GM13977 (cell line): ENCODE data around the gene IL2RA.

ENCODE experiments used
- DNase-seq: peaks from one replicate; pipeline ENCODE4 v3.0.0; 2012; ENCODE audit warnings: low spot score
- in situ Hi-C: fragments of 300-500 bp; cut with MboI; formaldehyde crosslinking; loops from one replicate; pipeline ENCODE4 v1.12.0; 2022; ENCODE audit warnings: low sequenced_read_pairs, low pct_unique_long_range_greater_than_20kb, mixed read lengths, inconsistent platforms; ENCODE audit not compliant: unreplicated experiment
- TF ChIP-seq, protein P1 (sequence below): IDR thresholded peaks from 2 replicates; pipeline ENCODE4 v1.5.1; 2012; ENCODE audit warnings: mild to moderate bottlenecking, control low read depth; ENCODE audit not compliant: insufficient read depth; ENCODE audit errors: extremely low read depth, missing control alignments

IL2RA gene

DNA sequence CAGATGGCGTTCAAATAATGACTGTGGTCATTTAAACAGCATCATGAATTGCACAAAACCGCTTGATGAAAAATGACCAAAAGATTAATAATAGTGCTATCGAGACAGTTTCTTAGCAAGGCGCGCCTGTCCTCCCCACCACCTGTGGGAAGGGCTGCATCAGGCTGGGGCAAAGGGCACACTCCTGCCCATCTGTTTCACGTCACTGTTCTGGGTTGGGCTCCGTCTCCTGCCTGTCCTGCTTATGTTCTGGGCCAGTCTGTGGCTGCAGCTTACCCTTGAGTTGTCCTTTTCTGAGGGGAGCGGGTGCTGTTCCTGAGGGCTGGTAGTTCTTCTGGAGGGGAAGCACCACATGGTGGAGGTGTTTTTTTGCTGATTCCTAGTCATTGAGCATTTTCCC lies 40.0 kb upstream of the IL2RA start:
- TF ChIP-seq, protein P1, sequence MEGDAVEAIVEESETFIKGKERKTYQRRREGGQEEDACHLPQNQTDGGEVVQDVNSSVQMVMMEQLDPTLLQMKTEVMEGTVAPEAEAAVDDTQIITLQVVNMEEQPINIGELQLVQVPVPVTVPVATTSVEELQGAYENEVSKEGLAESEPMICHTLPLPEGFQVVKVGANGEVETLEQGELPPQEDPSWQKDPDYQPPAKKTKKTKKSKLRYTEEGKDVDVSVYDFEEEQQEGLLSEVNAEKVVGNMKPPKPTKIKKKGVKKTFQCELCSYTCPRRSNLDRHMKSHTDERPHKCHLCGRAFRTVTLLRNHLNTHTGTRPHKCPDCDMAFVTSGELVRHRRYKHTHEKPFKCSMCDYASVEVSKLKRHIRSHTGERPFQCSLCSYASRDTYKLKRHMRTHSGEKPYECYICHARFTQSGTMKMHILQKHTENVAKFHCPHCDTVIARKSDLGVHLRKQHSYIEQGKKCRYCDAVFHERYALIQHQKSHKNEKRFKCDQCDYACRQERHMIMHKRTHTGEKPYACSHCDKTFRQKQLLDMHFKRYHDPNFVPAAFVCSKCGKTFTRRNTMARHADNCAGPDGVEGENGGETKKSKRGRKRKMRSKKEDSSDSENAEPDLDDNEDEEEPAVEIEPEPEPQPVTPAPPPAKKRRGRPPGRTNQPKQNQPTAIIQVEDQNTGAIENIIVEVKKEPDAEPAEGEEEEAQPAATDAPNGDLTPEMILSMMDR = no peak
- DNase-seq = no peak
- in situ Hi-C loops = loop anchor here (10.0 kb wide), 2 partner anchors 53 to 293 kb away; no protein-coding TSS in a partner anchor

DNA sequence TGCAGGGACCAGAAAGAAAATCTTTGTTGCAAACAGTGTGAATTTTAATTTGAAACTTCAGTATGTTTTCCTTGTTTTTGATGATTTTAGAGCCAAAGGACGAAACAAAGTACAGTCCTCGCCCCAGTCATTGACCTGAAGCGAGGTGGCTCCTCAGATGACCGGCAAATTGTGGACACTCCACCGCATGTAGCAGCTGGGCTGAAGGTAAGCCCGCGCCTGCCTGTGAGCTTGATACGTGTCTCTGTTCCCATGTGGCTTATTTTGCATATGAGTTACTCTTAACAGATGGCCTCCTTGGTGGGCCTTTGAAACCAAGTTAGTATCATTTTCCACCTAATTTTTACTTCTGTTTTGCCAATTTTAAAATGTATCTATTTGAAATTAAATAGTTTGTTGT lies 39.0 kb upstream of the IL2RA start:
- no peak for DNase-seq
- TF ChIP-seq, protein P1 = no peak
- in situ Hi-C loops = loop anchor here (10.0 kb wide), 2 partner anchors 54 to 294 kb away; no protein-coding TSS in a partner anchor

DNA sequence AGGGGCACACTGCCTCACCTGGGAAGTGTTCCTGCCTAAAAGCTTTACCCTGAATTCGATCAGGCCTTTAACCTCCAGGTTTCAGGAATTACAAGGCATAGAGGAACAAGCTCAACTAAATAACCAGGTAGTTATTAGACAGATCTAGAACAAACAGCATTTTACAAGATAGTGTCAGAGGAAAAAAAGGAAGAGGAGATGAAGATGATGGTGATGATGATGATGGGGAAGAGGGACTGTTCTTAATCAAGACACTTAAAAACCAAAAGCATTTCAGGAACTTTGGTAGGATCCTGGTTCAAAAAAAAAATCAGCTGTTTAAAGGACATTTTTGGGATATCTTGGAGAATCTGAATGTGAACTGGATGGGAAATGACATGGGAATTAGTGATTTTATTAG lies 38.2 kb upstream of the IL2RA start:
- in situ Hi-C loops = loop anchor here (10.0 kb wide), 2 partner anchors 54 to 294 kb away; no protein-coding TSS in a partner anchor
- no peak for DNase-seq
- TF ChIP-seq, protein P1 = no peak

DNA sequence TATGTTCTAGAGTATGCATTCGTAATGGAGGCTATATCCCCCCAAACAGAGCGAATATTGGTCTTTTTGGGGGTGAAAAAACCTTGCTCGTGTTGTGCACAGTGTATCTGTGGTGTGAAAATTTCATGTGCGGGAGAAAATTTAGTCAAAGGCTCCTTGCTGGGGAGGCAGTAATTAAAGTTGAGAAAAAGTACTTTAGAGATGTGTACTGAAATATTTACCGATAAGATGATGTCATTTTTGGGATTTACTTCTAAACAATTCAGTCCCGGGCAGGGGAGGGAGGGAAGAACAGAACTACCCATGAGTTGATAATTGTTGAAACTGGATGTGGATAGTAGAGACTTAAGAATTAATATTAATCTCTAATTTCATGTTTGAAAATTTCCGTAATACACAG lies 36.0 kb upstream of the IL2RA start:
- in situ Hi-C loops = no loop called here
- TF ChIP-seq, protein P1 = no peak
- DNase-seq = no peak

DNA sequence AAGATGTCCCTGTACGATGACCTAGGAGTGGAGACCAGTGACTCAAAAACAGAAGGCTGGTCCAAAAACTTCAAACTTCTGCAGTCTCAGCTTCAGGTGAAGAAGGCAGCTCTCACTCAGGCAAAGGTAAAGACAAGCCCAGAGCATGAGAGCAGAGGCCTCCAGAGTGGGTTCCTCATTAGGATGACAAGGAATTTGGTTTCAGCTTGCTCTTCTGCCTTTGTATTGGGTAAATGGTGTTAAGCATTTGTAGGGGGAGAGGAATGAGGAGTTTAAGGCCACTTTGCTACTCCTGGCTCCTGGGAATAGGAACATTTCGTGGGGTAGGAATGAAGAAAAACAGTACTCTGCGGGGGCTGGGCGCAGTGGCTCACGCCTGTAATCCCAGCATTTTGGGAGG lies 34.9 kb upstream of the IL2RA start:
- in situ Hi-C loops = no loop called here
- DNase-seq = no peak

DNA sequence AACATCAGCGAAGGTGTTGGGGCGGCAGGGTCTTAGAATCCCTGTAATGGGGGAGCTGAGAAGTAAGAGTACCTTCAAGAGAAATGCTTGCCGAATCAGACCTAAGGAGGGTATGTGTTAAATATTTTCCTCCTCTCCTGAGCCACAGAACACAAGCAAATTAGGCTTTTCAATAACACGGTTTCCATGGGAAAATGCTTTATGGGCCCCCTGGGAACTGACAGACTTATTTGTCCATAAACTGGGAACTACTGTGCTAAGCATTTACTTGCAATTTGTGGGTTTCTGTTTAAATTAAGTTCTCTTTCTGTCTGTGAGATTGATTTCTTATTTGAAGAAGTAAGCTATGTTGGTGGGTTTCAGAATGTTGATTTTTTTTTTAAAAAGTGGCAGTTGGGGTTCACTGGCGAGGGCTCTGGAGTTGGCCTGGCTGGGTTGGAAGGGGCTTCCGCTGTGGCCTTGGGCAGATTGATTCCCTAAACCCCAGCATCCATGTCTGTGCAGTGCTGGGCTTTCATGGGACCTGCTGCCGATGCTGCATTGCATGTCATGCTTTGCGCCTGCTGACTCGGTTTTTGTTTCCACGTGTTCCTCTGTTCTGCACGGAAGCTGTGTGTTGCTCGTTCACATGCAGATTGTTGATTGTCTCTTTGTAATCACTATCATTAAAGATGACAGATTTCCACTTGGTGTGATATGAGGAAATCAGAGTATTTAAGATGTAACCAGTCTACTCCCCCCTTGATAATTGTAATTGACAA lies 33.8 kb upstream of the IL2RA start:
- in situ Hi-C loops = no loop called here
- TF ChIP-seq, protein P1 = no peak
- no peak for DNase-seq

More for the DNA sequence above, 34.9 kb upstream of the IL2RA start:
- TF ChIP-seq, protein P1 = no peak
